ENCODE measurements around the gene SDK1.

DNA sequence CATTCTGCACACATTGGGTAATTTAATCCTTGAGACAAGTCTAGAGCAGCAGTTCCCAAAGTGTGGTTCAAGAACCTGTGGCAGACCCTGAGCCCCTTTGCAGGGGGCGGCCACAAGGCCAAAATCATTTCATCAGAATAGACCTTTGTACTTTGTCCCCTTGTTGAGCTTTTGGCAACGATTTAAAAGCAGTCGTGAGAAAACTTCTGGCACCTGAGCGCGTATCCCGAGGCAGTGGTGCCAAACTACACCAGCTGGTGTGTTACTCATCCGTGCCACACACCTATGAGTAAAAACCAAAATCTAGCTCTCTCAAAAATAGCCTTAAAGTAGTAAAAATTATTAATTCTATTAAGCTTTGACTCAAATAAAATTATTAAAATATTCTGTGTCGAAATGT is 306.8 kb downstream of the SDK1 start:
- TF ChIP-seq POLR2AphosphoS5 (IDR thresholded peaks at IDR 0.05) (no peak), CTCF (IDR thresholded peaks at IDR 0.05) (no peak), POLR2A (IDR thresholded peaks at IDR 0.05) (no peak)
